ENCODE data around the gene ODF2. TPM values are rescaled to one million over a fixed set of nuclear protein-coding genes. Genes with fewer than 3 reads are reported as not detected.

Gene ODF2
- total RNA-seq, 4 donors from 2014 or later, result 21.9 to 25.5 (median 22.4) TPM

DNA sequence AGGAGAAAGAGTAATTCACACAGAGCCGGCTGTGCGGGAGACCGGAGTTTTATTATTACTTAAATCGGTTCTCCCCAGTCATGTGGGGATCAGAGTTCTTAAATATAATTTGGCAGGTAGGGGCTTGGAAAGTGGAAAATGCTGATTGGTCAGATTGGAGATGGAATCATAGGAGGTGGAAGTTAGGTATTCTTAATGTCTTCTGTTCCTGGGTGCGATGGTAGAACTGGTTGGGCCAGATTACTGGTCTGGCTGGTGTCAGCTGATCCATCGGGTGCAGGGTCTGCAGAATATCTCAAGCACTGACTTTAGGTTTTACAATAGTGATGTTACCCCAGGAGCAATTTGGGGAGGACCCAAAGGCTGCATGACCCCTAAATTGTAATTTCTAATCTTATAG lies 39.8 kb upstream of the ODF2 start:
- Histone ChIP-seq H3K36me3 (no peaks in the 10 kb centered on the region), H3K9me3 (no peaks in the 10 kb centered on the region), H3K27ac (peak overlapping the region in 2 of 3 donors; percentile 49 to 66), H3K4me3 (replicated peaks in 1 of 3) (no peak overlapping the region), H3K27me3 (no peaks in the 10 kb centered on the region), H3K4me1 (peaks cover 11 to 21% of the 10 kb centered on the region in 2 donors)
- DNase-seq, result peak; percentile 74 to 75
- intact Hi-C loops (cut with DNase I), result loop anchor here (10.0 kb wide), 1 partner anchor 121 kb away; no protein-coding TSS in a partner anchor
- TF ChIP-seq POLR2A (IDR thresholded peaks at IDR 0.05), result no peak
- TF ChIP-seq, protein P1, sequence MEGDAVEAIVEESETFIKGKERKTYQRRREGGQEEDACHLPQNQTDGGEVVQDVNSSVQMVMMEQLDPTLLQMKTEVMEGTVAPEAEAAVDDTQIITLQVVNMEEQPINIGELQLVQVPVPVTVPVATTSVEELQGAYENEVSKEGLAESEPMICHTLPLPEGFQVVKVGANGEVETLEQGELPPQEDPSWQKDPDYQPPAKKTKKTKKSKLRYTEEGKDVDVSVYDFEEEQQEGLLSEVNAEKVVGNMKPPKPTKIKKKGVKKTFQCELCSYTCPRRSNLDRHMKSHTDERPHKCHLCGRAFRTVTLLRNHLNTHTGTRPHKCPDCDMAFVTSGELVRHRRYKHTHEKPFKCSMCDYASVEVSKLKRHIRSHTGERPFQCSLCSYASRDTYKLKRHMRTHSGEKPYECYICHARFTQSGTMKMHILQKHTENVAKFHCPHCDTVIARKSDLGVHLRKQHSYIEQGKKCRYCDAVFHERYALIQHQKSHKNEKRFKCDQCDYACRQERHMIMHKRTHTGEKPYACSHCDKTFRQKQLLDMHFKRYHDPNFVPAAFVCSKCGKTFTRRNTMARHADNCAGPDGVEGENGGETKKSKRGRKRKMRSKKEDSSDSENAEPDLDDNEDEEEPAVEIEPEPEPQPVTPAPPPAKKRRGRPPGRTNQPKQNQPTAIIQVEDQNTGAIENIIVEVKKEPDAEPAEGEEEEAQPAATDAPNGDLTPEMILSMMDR (IDR thresholded peaks at IDR 0.05), result no peak
- 27 to 28% methylated on average over 6 of the region's 6 CpGs for WGBS, 2 donors

DNA sequence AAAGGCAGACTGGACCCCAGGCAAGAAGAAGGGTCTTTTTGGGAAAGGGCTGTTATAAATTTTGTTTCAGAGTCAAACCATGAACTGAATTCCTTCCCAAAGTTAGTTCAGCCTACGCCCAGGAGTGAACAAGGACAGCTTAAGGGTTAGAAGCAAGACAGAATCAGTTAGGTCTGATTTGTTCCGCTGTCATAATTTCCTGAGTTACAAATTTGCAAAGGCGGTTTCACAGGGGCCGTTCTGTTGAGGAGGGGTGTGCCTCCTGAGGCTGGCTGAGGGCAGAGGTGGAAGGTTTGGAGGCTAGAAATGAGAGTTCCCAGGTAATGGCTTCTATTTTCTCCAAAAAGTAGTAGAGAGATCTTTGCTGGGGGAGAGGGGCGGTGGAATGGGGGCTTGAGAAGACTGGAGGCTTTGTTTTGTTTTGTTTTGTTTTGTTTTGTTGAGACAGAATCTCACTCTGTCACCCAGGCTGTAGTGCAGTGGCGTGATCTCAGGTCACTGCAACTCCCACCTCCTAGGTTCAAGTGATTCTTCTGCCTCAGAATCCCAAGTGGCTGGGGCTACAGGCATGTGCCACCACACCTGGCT lies 39.3 kb upstream of the ODF2 start:
- Histone ChIP-seq H3K4me3 (replicated peaks in 1 of 3) (no peak overlapping the region), H3K9me3 (no peaks in the 10 kb centered on the region), H3K4me1 (peaks cover 16 to 23% of the 10 kb centered on the region in 2 donors), H3K27ac (peak overlapping the region in 2 of 3 donors; percentile 49 to 66), H3K36me3 (no peaks in the 10 kb centered on the region), H3K27me3 (no peaks in the 10 kb centered on the region)
- DNase-seq, result no peak
- intact Hi-C loops (cut with DNase I), result loop anchor here (10.0 kb wide), 1 partner anchor 122 kb away; no protein-coding TSS in a partner anchor
- 46 to 55% methylated on average over 6 of the region's 6 CpGs for WGBS, 2 donors
- TF ChIP-seq, protein P1 (IDR thresholded peaks at IDR 0.05), result no peak
- no peak for TF ChIP-seq POLR2A (IDR thresholded peaks at IDR 0.05)

DNA sequence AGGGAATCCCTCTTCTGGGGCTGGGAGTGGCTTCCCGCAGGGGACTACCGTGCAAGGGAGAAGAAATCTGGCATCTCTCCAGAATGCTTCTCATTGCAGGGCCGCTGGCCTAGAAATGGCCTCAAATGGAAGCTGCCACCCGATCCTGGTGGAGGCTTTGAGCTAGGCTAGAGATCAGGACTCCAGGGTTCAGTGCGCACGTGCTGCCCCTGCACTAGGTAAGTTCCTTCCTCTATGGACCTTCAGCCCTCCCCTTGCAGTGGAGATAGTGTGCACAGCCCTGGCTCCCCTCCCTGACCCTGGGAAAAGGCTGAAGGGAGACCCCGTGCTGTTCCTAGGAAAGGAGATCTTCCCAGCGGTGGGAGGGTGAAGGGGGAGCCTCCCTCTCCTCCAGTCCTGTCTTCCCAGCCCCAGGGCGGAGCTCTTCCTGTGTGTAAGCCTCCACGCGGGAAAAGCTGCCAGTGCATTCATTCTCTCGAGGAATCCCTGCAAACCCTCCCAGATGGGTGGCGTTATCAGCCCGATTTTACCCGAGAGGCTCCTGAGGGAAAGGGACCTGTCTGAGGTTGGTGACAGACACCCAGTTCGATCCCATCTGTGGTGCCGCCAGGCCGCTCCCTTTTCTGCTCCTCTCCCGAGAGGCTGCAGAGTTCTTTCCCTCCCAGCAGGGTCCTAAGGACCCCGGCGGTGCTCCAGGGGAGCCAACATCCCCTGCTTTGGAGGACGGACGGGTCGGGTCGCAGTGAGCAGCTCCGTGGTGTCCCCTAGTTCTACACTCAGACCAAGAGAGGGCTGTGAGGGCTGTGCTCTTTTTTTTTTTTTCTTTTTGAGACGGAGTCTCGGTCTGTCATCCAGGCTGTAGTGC lies 36.5 kb upstream of the ODF2 start:
- TF ChIP-seq POLR2A (IDR thresholded peaks at IDR 0.05), result no peak
- TF ChIP-seq, protein P1 (IDR thresholded peaks at IDR 0.05), result no peak
- H3K27ac ChIP-seq, result no peak overlapping the region
- H3K27me3 ChIP-seq, result no peaks in the 10 kb centered on the region
- peak in 1 of 2 donors; percentile 24 for DNase-seq
- no peaks in the 10 kb centered on the region for H3K9me3 ChIP-seq
- no peaks in the 10 kb centered on the region for H3K36me3 ChIP-seq
- intact Hi-C loops (cut with DNase I), result loop anchor here (10.0 kb wide), 1 partner anchor 124 kb away; no protein-coding TSS in a partner anchor
- peak overlapping the region in 1 of 3 donors; percentile 78 for H3K4me3 ChIP-seq (replicated peaks in 1 of 3)
- 15 to 22% methylated on average over 18 to 28 of the region's 28 CpGs for WGBS, 2 donors
- H3K4me1 ChIP-seq, result peaks cover 17 to 25% of the 10 kb centered on the region in 2 donors

DNA sequence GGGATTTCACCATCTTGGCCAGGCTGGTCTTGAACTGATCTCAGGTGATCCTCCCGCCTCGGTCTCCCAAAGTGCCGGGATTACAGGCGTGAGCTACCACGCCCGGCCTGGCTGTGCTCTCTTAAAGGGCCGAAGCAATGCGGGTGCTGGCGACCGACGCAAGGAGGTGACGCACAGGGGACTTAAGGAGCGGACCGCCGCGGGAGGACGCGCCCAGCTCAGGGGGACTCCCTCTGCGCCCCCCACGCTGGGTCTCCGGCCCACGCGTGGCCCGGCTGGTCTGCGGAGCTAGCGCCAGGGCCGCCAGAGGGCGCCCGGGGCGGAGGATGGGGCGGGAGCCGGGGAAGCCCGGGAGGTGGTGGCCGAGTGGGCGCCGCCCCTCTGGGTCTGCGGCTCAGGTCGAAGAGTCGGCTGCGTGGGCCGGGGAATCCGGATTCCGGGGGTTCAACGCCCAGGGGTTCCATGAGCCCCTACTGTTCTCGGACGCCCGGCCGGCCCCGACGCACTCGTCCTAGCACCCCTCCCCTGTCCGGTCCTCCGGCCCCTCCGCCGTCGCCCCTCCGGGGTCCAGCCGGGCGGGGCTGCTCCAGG lies 35.7 kb upstream of the ODF2 start:
- 1 to 4% methylated on average over 9 to 15 of the region's 59 CpGs for WGBS, 2 donors
- no peaks in the 10 kb centered on the region for H3K27me3 ChIP-seq
- no peaks in the 10 kb centered on the region for H3K36me3 ChIP-seq
- DNase-seq, result peak; percentile 78 to 80
- H3K4me3 ChIP-seq (replicated peaks in 1 of 3), result peak overlapping the region; percentile 30 to 89 (median 78)
- peaks cover 17 to 25% of the 10 kb centered on the region in 2 donors for H3K4me1 ChIP-seq
- H3K9me3 ChIP-seq, result no peaks in the 10 kb centered on the region
- peak overlapping the region; percentile 5 to 84 (median 47) for H3K27ac ChIP-seq
- intact Hi-C loops (cut with DNase I), result no loop called here
- TF ChIP-seq POLR2A (IDR thresholded peaks at IDR 0.05), result peak in 1 of 2 donors; percentile 4
- TF ChIP-seq, protein P1 (IDR thresholded peaks at IDR 0.05), result peak; percentile 43 to 90 (median 68)

Data from thyroid gland (tissue), 4 donors.